ENCODE data around the gene BOK.

DNA sequence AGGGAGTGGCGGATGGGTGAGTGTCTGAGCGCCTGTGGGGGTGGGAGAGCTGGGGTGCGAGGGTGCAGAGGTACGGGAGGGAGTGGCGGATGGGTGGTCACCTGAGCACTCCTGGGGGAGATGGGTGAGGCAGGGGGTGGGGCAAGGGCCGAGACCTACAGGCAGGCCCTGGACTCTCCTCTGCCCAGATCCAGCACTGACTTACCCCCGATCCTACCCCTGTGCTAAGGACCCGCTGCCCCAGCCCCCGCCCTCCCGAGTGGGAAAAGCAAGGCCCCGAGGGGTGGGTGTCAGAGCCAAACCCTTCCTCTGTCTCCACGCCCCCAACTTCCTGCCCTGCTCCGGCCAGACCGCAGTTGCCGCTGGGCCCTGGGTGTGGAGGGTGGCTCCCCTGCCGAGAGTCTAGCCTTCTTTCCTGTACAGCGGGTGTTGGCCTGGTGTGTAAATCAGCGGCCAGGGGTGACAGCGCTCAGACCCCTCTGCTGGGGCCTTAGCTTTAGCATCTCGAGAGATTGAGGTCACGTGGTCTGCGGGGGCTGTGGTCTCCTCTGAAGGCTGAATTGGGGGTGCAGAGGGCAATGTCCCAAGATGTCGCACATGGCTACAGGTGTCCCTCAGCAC is 12.5 kb downstream of the BOK start:
- TF ChIP-seq POLR2AphosphoS5 (IDR thresholded peaks at IDR 0.05; ENCODE audit: insufficient read depth, low read depth, low read length) (no peak), FOS (IDR thresholded peaks at IDR 0.05; ENCODE audit: borderline replicate concordance, insufficient read depth, low read length) (no peak), POLR2A (IDR thresholded peaks at IDR 0.05; ENCODE audit: low read depth, low read length) (no peak)
- TF ChIP-seq, protein P1, sequence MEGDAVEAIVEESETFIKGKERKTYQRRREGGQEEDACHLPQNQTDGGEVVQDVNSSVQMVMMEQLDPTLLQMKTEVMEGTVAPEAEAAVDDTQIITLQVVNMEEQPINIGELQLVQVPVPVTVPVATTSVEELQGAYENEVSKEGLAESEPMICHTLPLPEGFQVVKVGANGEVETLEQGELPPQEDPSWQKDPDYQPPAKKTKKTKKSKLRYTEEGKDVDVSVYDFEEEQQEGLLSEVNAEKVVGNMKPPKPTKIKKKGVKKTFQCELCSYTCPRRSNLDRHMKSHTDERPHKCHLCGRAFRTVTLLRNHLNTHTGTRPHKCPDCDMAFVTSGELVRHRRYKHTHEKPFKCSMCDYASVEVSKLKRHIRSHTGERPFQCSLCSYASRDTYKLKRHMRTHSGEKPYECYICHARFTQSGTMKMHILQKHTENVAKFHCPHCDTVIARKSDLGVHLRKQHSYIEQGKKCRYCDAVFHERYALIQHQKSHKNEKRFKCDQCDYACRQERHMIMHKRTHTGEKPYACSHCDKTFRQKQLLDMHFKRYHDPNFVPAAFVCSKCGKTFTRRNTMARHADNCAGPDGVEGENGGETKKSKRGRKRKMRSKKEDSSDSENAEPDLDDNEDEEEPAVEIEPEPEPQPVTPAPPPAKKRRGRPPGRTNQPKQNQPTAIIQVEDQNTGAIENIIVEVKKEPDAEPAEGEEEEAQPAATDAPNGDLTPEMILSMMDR (IDR thresholded peaks at IDR 0.05; ENCODE audit: extremely low read depth in 1 of 2, insufficient read depth in 1 of 2, low read depth in 1 of 2, low read length in 2 of 2): no peak
